DND-41 (cell line): ENCODE results near the gene BLCAP.

Experiments
- EZH2 ChIP-seq: IDR thresholded peaks from 3 replicates; pipeline ENCODE4 v1.6.1; 2012; ENCODE audit warnings: borderline replicate concordance, low read depth, mild to moderate bottlenecking, moderate library complexity, low read length, inconsistent platforms; ENCODE audit not compliant: severe bottlenecking
- TF ChIP-seq, protein P1 (sequence below): IDR thresholded peaks from 2 replicates; pipeline ENCODE4 v1.5.1; 2012; ENCODE audit warnings: borderline replicate concordance, low read length, moderate library complexity, mild to moderate bottlenecking; ENCODE audit not compliant: poor library complexity, severe bottlenecking; ENCODE audit errors: extremely low read depth

DNA sequence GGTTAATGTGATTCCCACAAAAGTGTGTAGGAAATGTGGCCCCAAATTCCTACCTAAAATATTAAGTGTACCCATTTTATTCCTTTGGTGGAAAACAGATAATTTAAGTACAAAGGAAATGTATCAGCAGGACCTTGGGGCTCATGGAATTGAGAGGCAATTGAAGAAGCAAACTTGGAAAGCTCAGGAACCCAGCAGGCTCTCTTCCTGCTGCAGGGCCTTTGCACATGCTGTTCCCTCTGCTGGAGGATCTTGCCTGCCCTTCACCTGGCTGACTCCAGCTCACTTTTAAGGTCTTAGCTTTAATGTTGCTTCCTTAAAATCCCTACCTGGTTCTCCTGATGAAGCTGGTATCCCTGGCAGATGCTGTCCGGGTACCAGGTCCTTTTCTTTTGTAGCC lies 9.8 kb upstream of the BLCAP start:
- TF ChIP-seq, protein P1, sequence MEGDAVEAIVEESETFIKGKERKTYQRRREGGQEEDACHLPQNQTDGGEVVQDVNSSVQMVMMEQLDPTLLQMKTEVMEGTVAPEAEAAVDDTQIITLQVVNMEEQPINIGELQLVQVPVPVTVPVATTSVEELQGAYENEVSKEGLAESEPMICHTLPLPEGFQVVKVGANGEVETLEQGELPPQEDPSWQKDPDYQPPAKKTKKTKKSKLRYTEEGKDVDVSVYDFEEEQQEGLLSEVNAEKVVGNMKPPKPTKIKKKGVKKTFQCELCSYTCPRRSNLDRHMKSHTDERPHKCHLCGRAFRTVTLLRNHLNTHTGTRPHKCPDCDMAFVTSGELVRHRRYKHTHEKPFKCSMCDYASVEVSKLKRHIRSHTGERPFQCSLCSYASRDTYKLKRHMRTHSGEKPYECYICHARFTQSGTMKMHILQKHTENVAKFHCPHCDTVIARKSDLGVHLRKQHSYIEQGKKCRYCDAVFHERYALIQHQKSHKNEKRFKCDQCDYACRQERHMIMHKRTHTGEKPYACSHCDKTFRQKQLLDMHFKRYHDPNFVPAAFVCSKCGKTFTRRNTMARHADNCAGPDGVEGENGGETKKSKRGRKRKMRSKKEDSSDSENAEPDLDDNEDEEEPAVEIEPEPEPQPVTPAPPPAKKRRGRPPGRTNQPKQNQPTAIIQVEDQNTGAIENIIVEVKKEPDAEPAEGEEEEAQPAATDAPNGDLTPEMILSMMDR: no peak
- no peak for TF ChIP-seq EZH2
